Subcutaneous adipose tissue (tissue), 4 donors: Measurements from ENCODE around the gene GSTK1. TPM values are rescaled to one million over a fixed set of nuclear protein-coding genes. Genes with fewer than 3 reads are reported as not detected.

ENCODE experiments used
- total RNA-seq, 4 donors: library from RNA; depleted of rRNA; stranded (reverse); fragments of >200 nt; gene quantifications; one replicate each; pipeline ENCODE4 v1.1.0, GENCODE V29; 2016
- TF ChIP-seq, protein P1 (sequence below): fragments of 450-650 bp; IDR thresholded peaks from one replicate; pipeline ENCODE4 v1.5.1; 2016; ENCODE audit warnings: low read depth, mild to moderate bottlenecking, control low read depth, antibody characterized with exemption, moderate library complexity

Gene GSTK1
- total RNA-seq, 4 donors from 2014 or later, result 179 to 264 (median 208) TPM

DNA sequence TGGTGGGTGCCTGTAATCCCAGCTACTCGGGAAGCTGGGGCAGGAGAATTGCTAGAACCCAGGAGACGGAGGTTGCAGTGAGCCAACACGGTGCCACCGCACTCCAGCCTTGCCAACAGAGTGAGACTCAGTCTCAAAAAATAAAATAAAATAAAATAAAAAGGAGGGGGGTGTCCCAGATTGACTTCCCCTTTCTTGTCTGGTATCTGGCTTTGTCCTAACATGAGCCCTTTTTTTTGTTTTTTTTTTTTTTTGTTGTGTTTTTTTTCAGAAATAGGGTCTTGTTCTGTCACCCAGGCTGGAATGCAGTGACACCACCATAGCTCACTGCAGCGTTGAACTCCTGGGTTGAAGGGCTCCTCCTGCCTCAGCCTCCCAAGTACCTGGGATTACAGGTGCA, 29.6 kb downstream of the GSTK1 start:
- TF ChIP-seq, protein P1, sequence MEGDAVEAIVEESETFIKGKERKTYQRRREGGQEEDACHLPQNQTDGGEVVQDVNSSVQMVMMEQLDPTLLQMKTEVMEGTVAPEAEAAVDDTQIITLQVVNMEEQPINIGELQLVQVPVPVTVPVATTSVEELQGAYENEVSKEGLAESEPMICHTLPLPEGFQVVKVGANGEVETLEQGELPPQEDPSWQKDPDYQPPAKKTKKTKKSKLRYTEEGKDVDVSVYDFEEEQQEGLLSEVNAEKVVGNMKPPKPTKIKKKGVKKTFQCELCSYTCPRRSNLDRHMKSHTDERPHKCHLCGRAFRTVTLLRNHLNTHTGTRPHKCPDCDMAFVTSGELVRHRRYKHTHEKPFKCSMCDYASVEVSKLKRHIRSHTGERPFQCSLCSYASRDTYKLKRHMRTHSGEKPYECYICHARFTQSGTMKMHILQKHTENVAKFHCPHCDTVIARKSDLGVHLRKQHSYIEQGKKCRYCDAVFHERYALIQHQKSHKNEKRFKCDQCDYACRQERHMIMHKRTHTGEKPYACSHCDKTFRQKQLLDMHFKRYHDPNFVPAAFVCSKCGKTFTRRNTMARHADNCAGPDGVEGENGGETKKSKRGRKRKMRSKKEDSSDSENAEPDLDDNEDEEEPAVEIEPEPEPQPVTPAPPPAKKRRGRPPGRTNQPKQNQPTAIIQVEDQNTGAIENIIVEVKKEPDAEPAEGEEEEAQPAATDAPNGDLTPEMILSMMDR, result no peak

- TF ChIP-seq, protein P1, result no peak
Measured at GRCh38 chr7:143295870-143296269, 32.6 kb downstream of the GSTK1 start.

- TF ChIP-seq, protein P1, result no peak
Measured at GRCh38 chr7:143296686-143297085, 33.4 kb downstream of the GSTK1 start.

DNA sequence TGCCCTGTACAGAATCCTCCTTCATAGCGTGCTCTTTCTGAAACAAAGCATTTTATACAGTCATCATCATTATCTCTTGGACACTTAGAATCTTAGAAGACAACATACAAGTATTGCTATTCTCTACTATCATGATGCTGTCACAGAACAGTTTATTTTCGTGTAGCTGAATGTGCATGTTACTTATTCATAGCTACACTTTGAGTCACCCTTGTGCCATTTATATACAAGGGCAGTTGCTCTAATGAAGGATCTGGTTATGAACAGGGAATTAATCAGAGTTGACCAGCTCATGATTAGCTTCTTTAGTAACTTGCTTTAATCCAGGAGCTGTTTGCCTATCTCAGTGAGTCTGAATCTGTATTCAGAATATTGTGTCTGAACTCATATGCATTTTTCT, 36.1 kb downstream of the GSTK1 start:
- TF ChIP-seq, protein P1, result no peak

- TF ChIP-seq, protein P1, result no peak
Measured at GRCh38 chr7:143299840-143300239, 36.6 kb downstream of the GSTK1 start.

DNA sequence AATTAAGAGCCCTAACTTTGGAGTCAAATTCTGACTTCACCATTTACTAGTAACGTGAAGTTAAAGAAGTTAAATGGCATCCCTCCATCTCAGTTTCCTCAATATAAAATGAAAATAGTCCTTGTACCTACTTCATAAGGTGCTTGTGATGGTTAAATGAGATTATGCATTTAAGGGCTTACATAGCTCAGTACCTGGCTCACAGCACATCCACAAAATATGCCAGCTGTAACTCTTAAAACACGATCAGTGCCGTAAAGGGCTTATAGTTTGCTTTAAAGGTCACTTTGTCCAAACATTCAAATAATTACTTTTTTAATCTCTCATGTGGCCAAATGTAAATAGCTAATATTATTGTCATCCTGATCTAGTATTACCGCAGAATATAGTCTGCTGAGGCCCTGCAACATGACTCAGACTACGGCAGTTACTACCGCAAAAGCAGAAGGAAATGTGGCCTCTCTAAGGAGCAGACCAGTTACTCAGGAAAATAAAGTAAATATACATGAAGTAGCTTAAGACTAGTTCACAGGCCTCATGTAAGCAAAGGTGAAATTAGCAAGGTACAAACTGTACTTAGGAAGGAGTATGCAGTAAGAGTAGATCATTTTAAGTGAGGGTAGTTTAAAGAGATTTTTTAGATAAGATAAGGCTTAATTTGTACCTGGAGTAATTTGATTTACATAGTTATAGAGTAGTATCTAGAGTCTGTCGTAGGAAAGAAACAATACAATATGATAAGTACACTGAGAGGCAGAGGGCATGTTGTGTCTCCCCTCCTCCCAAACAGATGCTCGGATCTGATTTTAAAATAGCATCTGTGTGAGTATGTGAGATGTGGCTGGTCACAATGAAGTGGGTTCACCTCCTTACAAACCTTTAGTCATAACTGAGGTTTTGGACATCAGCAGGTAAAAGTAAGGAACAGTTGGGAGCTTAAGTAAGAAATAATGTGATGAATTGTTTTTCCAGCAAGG, 38.0 kb downstream of the GSTK1 start:
- TF ChIP-seq, protein P1, result no peak

GRCh38 chr7:143303733-143304132, 40.5 kb downstream of the GSTK1 start:
- TF ChIP-seq, protein P1, result no peak
